GM12878 (cell line): ENCODE data around the gene S1PR3. TPM values are rescaled to one million over a fixed set of nuclear protein-coding genes. Genes with fewer than 3 reads are reported as not detected.

Experiments used
- ATAC-seq: fragments of 200-7000 bp; cut with Tn5 transposase; 3 replicates; pipeline ENCODE4 v1.9.1; 2020; ENCODE audit warnings: mild to moderate bottlenecking, moderate library complexity
- BruUV-seq: library from RNA; stranded (reverse); fragments of 400-500 nt; replicated peaks from 2 replicates; lab custom pipeline; 2021; lab: Mats Ljungman, UMichigan
- CTCF ChIA-PET: fragments of 300-600 bp; sonication (Branson Sonifier 250); formaldehyde crosslinking; extraction: SDS; loops from one replicate; lab custom pipeline; 2021; ENCODE audit warnings: inconsistent platforms; lab: Yijun Ruan, JAX
- POLR2A ChIA-PET: fragments of 350-600 bp; formaldehyde crosslinking; extraction: SDS; loops from one replicate; lab custom pipeline; 2021; ENCODE audit warnings: inconsistent platforms; lab: Charles Lee
- RAD21 ChIA-PET: fragments of 300-600 bp; sonication (Branson Sonifier 250); formaldehyde crosslinking; loops from one replicate; lab custom pipeline; 2023; ENCODE audit warnings: antibody characterized with exemption; ENCODE audit not compliant: unreplicated experiment; lab: Charles Lee
- SMC1A ChIA-PET: fragments of 300-600 bp; sonication (Branson Sonifier 250); formaldehyde crosslinking; loops from one replicate; lab custom pipeline; 2023; ENCODE audit not compliant: unreplicated experiment, uncharacterized antibody; lab: Charles Lee
- DNase-seq: peaks from one replicate; pipeline ENCODE4 v3.0.0-alpha.2; 2011; ENCODE audit warnings: low read depth, low spot score
- FAIRE-seq: peaks from 3 replicates; lab custom pipeline; 2011; peaks lifted over from hg19 to GRCh38; lab: Jason Lieb, UNC
- H2AFZ ChIP-seq: 2 replicates; pipeline ENCODE4 v1.6.0; 2011; ENCODE audit warnings: low read depth, low read length, control low read depth; ENCODE audit not compliant: control insufficient read depth
- H3K27ac ChIP-seq: 2 replicates; pipeline ENCODE4 v1.5.1; 2011; ENCODE audit warnings: control low read depth; ENCODE audit not compliant: control insufficient read depth, insufficient read depth
- H3K27me3 ChIP-seq, 2 experiments: replicated peaks in 1 of 2; 2 replicates each; pipeline versions ENCODE4 v1.6.0 to v1.6.1; 2011; ENCODE audit warnings: low read length in 1 of 2; ENCODE audit not compliant: control insufficient read depth in 2 of 2, insufficient read depth in 2 of 2
- H3K36me3 ChIP-seq, 2 experiments: 2 replicates each; pipeline ENCODE4 v1.5.1; 2011; ENCODE audit warnings: low read length in 1 of 2; ENCODE audit not compliant: control insufficient read depth in 2 of 2, insufficient read depth in 2 of 2
- H3K4me1 ChIP-seq: 2 replicates; pipeline ENCODE4 v1.6.1; 2011; ENCODE audit warnings: mild to moderate bottlenecking, low read length, moderate library complexity, mixed read lengths; ENCODE audit not compliant: control insufficient read depth, insufficient read depth
- H3K4me2 ChIP-seq: 2 replicates; pipeline ENCODE4 v1.6.0; 2011; ENCODE audit warnings: control low read depth; ENCODE audit not compliant: control insufficient read depth, insufficient read depth
- H3K4me3 ChIP-seq: fragments of 200-600 bp; sonication (generic); 2 replicates; pipeline ENCODE4 v1.5.1; 2016
- H3K79me2 ChIP-seq: 2 replicates; pipeline ENCODE4 v1.6.0; 2011; ENCODE audit warnings: low read length; ENCODE audit not compliant: control insufficient read depth, insufficient read depth
- H3K9ac ChIP-seq: 2 replicates; pipeline ENCODE4 v1.8.0; 2011; ENCODE audit warnings: low read length, control low read depth, mixed read lengths; ENCODE audit not compliant: control insufficient read depth, insufficient read depth
- H3K9me3 ChIP-seq: replicated peaks from 3 replicates; pipeline ENCODE4 v1.5.1; 2011; ENCODE audit warnings: mild to moderate bottlenecking, low read length; ENCODE audit not compliant: control insufficient read depth, insufficient read depth
- H4K20me1 ChIP-seq: 2 replicates; pipeline ENCODE4 v1.6.0; 2011; ENCODE audit not compliant: control insufficient read depth, insufficient read depth
- E2F8 ChIP-seq: fragments of 450-650 bp; IDR thresholded peaks from 2 replicates; pipeline ENCODE4 v1.6.1; 2018; ENCODE audit warnings: mild to moderate bottlenecking, low read depth, moderate library complexity; ENCODE audit not compliant: partially characterized antibody
- ESRRA ChIP-seq: IDR thresholded peaks from 2 replicates; pipeline ENCODE4 v1.6.1; 2012; ENCODE audit warnings: mild to moderate bottlenecking, low read length, improper control_type of control experiment
- HSF1 ChIP-seq: fragments of 150-350 bp; IDR thresholded peaks from 2 replicates; pipeline ENCODE4 v1.6.1; 2014; ENCODE audit warnings: mild to moderate bottlenecking, low read depth, low read length
- KLF5 ChIP-seq: fragments of 450-650 bp; IDR thresholded peaks from 2 replicates; pipeline ENCODE4 v1.6.1; 2014; ENCODE audit warnings: mild to moderate bottlenecking; ENCODE audit not compliant: partially characterized antibody
- NRF1 ChIP-seq: conservative IDR thresholded peaks from 2 replicates; pipeline ENCODE4 v1.6.1; 2011; ENCODE audit warnings: mild to moderate bottlenecking, low read depth, low read length, improper control_type of control experiment
- RBBP5 ChIP-seq: fragments of 200-600 bp; sonication (generic); conservative IDR thresholded peaks from 2 replicates; pipeline ENCODE4 v1.6.1; 2016
- ZBTB4 ChIP-seq: fragments of 450-650 bp; formaldehyde crosslinking; IDR thresholded peaks from 2 replicates; pipeline ENCODE4 v1.4.0; 2022; ENCODE audit warnings: mild to moderate bottlenecking, moderate library complexity
- WGBS: methylation state at CpG from one replicate; pipeline ENCODE4 v1.1.6; 2016; ENCODE audit warnings: low lambda C conversion rate; ENCODE audit not compliant: insufficient replicate concordance, insufficient coverage; ENCODE audit errors: missing lambda C conversion rate; 5-methylcytosine and 5-hydroxymethylcytosine counted together
- in situ Hi-C: fragments of 300-500 bp; cut with MboI; formaldehyde crosslinking; loops from 9 replicates; pipeline ENCODE4 v1.14.3; 2018; ENCODE audit warnings: mixed read lengths
- intact Hi-C: fragments of 100-400 bp; cut with micrococcal nuclease; formaldehyde crosslinking; loops from one replicate; pipeline ENCODE4 v1.14.2; 2022; ENCODE audit not compliant: unreplicated experiment
- polyA plus RNA-seq, 11 experiments: library from polyadenylated mRNA; depleted of rRNA in 4 of 11; unstranded in 6 of 11; stranded (reverse) in 5 of 11; fragments of >200 nt; fragmentation: Nextera tagmentation in 4 of 11; fragmentation: Illumina TruSeq in 1 of 11; extraction: Ambion mirVana in 4 of 11; extraction: Trizol in 1 of 11; gene quantifications; 1 replicate in 1 of 11; 2 replicates in 10 of 11; pipeline versions ENCODE4 v1.2.1 to v1.2.3, GENCODE V29; 2011 to 2016; ENCODE audit warnings: inconsistent platforms in 2 of 11, missing spikeins in 2 of 11, low read depth in 1 of 11
- total RNA-seq, 4 experiments: library from RNA; depleted of rRNA in 3 of 4; stranded (reverse); fragments of >200 nt in 3 of 4; fragmentation: Illumina TruSeq in 1 of 4; extraction: Trizol in 1 of 4; gene quantifications; 2 replicates each; pipeline versions ENCODE4 v1.2.1 to v1.2.3, GENCODE V29; 2013 to 2021

The S1PR3 gene
- total and polyA plus RNA-seq, 10 of the 15 experiments (the other 5 are each of a cell fraction or from before 2014, with no cell fraction given): 0.01 to 0.18 (median 0.01) TPM; not detected in 7

GRCh38 chr9:88949961-88950340, 41.3 kb upstream of the S1PR3 start:
- RAD21 ChIA-PET: no interaction called here
- SMC1A ChIA-PET: interaction anchor here (0.6 kb wide), 1 partner anchor 16 kb away, joined by 3 read pairs; no protein-coding TSS in a partner anchor
- no peaks in the 10 kb centered on the region for H3K79me2 ChIP-seq
- TF ChIP-seq ESRRA: no peak
- TF ChIP-seq NRF1: no peak
- no peak for TF ChIP-seq E2F8
- no peak for TF ChIP-seq HSF1
- no peak for TF ChIP-seq ZBTB4 (CRISPR knock-in tag)
- TF ChIP-seq KLF5: no peak
- no peak for TF ChIP-seq RBBP5
- POLR2A ChIA-PET: no interaction called here
- H3K9ac ChIP-seq: no peak overlapping the region
- H3K36me3 ChIP-seq: no peaks in the 10 kb centered on the region
- no TSS peak for BruUV-seq
- no peak overlapping the region for H3K27ac ChIP-seq
- no peak overlapping the region for H2AFZ ChIP-seq
- H3K4me1 ChIP-seq: no peaks in the 10 kb centered on the region
- no peaks in the 10 kb centered on the region for H3K9me3 ChIP-seq
- WGBS: 0% methylated on average over 1 of the region's 1 CpG
- no peak overlapping the region for H3K4me3 ChIP-seq
- no peaks in the 10 kb centered on the region for H4K20me1 ChIP-seq
- no peak overlapping the region for H3K4me2 ChIP-seq
- intact Hi-C loops: no loop called here
- DNase-seq: no peak
- no peak for FAIRE-seq
- H3K27me3 ChIP-seq: no peaks in the 10 kb centered on the region
- no peak; the same call in 2 of the 3 replicates for ATAC-seq
- CTCF ChIA-PET: no interaction called here
- in situ Hi-C loops: no loop called here
